Body of pancreas (tissue), 4 donors: Measurements from ENCODE around the gene MRPL21.

Source experiments
- POLR2A ChIP-seq, 3 donors: fragments of 450-650 bp; IDR thresholded peaks; one replicate each; pipeline ENCODE4 v1.6.1; 2016; ENCODE audit warnings: antibody characterized with exemption in 3 of 3, mild to moderate bottlenecking in 2 of 3
- TF ChIP-seq, protein P1 (sequence below), 7 experiments: fragments of 450-650 bp in 4 of 7; fragments of 200-600 bp in 3 of 7; sonication (generic) in 3 of 7; IDR thresholded peaks; one replicate each; pipeline ENCODE4 v1.5.1; 2016 to 2019; ENCODE audit warnings: antibody characterized with exemption in 7 of 7

DNA sequence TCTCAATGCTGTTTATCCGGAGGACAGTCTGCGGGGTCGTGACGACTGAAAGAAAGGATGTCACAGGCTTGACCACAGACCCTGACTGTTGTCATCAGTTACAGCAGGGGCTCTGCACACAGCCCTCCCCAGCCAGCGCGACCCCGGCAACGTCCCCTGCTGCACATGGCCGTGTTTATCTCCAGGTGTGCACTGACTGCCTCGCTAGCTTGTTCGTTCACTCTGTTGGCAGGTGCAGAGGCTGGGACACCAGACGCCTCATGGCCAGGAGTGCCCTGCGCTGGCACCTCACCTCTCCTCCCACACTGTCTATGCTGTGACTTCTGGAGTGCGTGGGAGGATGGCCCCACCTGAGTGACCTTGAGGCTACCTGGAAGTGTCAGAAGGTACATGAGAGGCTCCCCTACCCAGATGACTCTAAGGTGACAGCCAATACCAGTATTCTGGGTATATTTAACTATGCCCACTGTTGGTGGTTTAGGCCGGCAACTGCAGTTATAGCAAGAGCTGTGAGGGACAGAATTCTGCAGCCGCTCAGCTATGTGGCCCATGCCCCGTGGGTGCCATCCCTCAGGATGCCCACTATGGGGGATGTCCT lies 12.2 kb downstream of the MRPL21 start:
- TF ChIP-seq, protein P1, sequence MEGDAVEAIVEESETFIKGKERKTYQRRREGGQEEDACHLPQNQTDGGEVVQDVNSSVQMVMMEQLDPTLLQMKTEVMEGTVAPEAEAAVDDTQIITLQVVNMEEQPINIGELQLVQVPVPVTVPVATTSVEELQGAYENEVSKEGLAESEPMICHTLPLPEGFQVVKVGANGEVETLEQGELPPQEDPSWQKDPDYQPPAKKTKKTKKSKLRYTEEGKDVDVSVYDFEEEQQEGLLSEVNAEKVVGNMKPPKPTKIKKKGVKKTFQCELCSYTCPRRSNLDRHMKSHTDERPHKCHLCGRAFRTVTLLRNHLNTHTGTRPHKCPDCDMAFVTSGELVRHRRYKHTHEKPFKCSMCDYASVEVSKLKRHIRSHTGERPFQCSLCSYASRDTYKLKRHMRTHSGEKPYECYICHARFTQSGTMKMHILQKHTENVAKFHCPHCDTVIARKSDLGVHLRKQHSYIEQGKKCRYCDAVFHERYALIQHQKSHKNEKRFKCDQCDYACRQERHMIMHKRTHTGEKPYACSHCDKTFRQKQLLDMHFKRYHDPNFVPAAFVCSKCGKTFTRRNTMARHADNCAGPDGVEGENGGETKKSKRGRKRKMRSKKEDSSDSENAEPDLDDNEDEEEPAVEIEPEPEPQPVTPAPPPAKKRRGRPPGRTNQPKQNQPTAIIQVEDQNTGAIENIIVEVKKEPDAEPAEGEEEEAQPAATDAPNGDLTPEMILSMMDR (IDR thresholded peaks at IDR 0.05): no peak
- TF ChIP-seq POLR2A (IDR thresholded peaks at IDR 0.05): no peak
